LNCaP clone FGC (cell line): ENCODE data around the gene IFIH1.

Experiments
- DNase-seq: peaks from one replicate; pipeline ENCODE4 v3.0.0-alpha.2; 2011; ENCODE audit warnings: low read depth
- H3K4me3 ChIP-seq: 2 replicates; pipeline ENCODE4 v1.5.1; 2011; ENCODE audit warnings: mild to moderate bottlenecking, low read depth, low read length, control low read depth
- TF ChIP-seq, protein P1 (sequence below): IDR thresholded peaks from 2 replicates; pipeline ENCODE4 v1.5.1; 2012; ENCODE audit warnings: mild to moderate bottlenecking; ENCODE audit not compliant: control insufficient read depth, insufficient read depth; ENCODE audit errors: extremely low read depth

The IFIH1 gene

DNA sequence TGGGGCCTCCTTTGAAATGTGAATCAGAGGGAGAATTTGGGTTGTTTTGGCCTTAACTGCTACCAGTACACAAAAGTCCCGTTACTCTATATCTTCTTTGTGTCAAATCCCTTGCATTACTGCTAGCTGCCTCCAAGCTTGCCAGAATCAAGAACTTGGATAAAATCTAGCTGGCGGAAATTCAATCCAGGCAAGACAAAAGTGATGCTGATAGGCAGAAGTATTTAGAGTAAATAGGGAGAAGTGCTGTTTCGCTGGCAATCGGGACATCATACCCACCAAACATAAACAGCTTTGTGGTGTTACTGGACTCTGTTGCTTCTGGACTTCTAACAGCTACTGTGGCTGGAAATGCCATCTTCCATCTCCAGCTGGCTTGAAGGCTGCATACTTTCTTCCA is 2.5 kb downstream of the IFIH1 start:
- H3K4me3 ChIP-seq, result no peak overlapping the region
- TF ChIP-seq, protein P1, sequence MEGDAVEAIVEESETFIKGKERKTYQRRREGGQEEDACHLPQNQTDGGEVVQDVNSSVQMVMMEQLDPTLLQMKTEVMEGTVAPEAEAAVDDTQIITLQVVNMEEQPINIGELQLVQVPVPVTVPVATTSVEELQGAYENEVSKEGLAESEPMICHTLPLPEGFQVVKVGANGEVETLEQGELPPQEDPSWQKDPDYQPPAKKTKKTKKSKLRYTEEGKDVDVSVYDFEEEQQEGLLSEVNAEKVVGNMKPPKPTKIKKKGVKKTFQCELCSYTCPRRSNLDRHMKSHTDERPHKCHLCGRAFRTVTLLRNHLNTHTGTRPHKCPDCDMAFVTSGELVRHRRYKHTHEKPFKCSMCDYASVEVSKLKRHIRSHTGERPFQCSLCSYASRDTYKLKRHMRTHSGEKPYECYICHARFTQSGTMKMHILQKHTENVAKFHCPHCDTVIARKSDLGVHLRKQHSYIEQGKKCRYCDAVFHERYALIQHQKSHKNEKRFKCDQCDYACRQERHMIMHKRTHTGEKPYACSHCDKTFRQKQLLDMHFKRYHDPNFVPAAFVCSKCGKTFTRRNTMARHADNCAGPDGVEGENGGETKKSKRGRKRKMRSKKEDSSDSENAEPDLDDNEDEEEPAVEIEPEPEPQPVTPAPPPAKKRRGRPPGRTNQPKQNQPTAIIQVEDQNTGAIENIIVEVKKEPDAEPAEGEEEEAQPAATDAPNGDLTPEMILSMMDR, result no peak
- DNase-seq, result no peak

- TF ChIP-seq, protein P1, result no peak
- DNase-seq, result no peak
- H3K4me3 ChIP-seq, result no peak overlapping the region
These were observed 5.6 kb downstream of the IFIH1 start for GRCh38 chr2:162312853-162313252.

DNA sequence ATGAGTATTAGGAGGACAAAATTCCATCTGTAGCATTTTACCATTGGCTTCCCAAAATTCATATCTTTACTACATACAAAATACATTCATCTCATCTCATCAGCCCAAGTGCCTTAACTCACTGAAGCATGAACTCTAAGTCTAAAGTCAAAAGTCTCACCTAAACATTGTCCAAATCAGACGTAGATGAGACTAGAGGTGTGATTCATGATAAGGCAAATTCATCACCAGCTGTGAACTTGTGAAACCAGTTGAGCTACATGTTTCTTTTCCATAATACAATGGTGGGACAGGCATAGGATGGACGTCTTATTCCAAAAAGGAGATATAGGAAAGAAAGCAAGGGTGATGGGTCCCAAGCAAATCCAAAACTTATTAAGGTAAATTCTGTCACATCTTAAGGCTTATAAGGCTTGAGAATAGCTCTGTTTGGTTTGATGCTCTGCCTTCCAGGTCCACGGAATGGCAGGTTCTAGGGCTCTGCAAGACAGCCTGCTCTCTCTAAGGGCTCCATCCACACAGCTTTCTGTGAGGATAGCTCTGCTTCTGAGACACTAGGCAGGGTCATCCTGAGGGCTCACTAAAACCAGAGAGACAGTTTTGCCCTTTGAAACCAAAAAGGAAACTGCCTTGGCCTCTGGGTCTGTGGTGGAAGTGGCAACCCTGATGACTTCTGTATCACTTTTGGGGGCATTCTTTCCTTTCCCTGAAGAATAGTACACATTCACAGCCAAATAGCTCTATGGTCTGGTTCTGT is 9.6 kb downstream of the IFIH1 start:
- DNase-seq, result no peak
- TF ChIP-seq, protein P1, result no peak

GRCh38 chr2:162305901-162306300 is 12.6 kb downstream of the IFIH1 start:
- no peak for DNase-seq
- TF ChIP-seq, protein P1, result no peak

More for the DNA sequence above, 9.6 kb downstream of the IFIH1 start:
- no peak overlapping the region for H3K4me3 ChIP-seq

DNA sequence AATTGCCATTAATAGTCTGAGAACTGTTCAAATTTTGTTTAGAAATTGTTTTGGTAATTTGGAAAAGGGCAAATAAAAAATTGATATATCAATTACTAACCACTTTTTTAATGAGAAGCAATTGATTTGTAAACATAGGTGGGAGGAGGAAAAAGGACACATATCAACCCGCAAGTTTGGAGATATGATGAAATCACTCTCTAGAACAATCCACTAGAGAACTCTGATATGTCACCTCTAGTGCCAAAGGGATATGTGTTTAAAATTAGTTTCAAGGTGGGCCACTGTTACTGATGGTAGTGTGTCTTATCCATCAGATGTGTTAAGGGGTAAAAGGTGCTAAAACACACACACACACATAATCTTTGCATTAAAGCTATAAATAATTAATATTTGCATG is 16.6 kb downstream of the IFIH1 start:
- no peak overlapping the region for H3K4me3 ChIP-seq
- TF ChIP-seq, protein P1, result no peak
- DNase-seq, result no peak

More at GRCh38 chr2:162305901-162306300, 12.6 kb downstream of the IFIH1 start:
- no peak overlapping the region for H3K4me3 ChIP-seq

DNA sequence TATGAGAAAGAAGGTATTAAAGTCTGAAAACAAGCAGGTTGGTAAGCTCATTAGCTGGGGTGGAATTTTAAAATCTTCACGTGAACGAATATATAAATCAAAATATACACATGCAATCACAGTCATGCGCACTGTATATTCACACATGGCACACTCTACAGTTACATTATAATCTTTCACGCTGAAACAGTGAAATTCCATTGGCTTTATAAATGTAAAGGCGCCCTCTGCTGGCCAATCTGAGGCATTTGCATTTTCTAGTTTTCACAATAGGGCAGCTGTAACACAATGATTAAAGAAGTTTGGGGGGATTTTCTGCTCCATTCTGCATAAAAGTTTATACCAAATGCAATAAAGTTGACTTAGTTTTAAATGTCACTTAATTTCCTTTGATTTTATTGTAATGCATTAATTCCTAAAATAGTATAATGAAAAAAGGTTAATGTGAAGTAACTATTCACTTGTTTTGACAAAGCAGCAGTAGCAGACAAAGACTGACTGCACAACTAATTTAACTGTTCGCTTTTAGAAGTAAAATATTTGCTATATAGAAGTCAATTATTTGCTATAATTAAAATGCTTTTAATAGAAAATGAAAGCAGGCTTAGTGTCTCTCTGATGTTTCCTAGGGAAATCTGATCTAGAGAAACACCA is 17.2 kb downstream of the IFIH1 start:
- TF ChIP-seq, protein P1, result peak; percentile 64
- no peak overlapping the region for H3K4me3 ChIP-seq
- no peak for DNase-seq
